ENCODE measurements around the gene HECTD4.

DNA sequence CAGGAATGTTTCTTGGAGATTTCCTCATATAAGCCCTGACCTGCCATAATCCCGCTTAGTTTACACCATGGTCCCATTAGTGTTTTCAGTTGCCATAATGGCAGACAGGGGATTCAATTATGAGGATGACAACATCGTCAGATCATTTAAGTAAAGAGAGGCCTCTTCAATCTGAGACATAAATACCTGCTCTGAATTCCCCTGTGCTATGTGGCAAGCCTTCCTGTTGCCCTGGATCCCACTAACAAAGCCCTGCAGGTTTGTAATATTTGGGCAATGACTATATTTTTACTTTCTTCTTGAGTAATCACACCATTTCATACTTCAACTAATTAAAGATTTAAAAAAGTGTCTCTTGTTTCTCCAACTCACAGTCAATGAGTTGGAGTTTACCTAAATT lies 147.9 kb downstream of the HECTD4 start:
- no peak for TF ChIP-seq CTCF (conservative IDR thresholded peaks at IDR 0.05; ENCODE audit: low read depth, low read length)
- no peak for TF ChIP-seq EZH2 (IDR thresholded peaks at IDR 0.05; ENCODE audit: low read length, unreplicated experiment)
- no peak for TF ChIP-seq EZH2phosphoT487 (IDR thresholded peaks at IDR 0.05; ENCODE audit: borderline replicate concordance, low read length)

Measured in PC-3 (cell line).